Measurements from ENCODE around the gene PPP1R10.

PPP1R10 gene

DNA sequence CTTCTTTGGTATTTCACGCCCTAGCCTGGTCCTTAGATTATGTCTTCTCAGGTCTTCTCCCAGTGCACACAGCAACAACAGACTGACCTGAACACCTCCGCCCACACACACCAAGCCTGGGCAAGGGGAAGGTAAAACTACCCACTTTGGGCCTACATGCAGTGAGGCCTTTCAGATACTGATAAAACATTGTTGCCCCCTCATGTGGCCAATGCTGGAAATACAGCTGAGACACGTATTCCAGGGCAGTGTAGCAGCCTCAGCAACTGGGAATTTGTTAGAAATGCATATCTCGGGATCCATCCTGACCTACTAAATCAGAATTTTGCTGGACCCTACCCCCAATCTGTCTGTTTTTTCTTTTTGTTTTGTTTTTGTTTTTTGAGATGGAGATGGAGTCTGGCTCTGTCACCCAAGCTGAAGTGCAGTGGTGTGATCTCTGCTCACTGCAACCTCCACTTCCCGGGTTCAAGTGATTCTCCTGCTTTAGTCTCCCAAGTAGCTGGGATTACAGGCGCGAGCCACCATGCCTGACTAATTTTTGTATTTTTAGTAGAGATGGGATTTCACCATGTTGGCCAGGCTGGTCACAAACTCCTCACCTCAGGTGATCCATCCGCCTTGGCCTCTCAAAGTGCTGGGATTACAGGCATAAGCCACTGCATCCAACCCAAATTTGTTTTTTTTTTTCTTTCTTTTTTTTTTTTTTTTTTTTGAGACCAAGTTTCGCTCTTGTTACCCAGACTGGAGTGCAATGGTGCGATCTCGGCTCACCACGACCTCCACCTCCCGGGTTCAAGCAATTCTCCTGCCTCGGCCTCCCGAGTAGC, 19.5 kb downstream of the PPP1R10 start:
- DNase-seq = peak; percentile 52

DNA sequence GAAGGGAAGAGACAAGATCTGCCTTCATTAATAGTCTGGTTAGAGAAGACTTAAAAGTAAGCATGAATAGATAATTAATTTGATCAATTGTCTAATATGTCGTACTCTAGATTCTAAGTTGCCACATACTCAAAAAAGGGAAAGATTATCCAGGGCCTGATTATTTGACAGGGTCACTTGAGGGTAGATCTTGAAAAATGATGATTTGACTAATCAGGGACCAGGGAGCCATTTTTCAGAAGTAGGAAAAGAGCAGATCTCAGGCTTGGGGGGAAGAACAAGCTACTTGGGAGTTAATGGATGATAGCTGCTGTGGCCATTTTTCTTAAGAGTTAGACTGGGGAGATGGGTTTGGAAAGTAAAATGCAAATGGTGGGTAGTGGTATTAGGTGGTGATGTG, 24.8 kb downstream of the PPP1R10 start:
- no peak for DNase-seq

DNA sequence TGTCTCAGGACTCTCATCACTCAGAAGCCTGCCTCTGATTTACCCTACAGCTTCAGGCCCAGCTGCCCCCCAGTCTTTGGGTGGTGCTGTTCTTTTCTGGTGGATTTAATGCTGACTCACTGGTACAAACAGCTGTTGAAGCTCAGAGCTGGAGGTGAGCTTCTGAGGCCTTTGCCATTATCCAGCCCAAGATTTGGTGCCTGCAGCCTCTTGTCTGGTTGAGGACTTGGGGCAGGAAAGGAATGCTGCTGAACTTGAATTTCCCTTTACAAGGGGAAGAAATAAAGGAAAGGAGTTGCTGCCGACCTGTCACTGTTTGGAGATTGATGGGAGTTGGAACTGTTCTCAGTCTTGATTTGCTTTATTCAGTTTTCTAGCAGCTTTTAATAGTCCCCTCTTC, 26.0 kb downstream of the PPP1R10 start:
- no peak for DNase-seq

DNA sequence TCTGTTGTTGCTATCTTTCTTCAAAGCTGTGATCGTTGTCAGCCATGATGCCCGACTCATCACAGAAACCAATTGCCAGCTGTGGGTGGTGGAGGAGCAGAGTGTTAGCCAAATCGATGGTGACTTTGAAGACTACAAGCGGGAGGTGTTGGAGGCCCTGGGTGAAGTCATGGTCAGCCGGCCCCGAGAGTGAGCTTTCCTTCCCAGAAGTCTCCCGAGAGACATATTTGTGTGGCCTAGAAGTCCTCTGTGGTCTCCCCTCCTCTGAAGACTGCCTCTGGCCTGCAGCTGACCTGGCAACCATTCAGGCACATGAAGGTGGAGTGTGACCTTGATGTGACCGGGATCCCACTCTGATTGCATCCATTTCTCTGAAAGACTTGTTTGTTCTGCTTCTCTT, 26.5 kb downstream of the PPP1R10 start:
- DNase-seq = no peak

DNA sequence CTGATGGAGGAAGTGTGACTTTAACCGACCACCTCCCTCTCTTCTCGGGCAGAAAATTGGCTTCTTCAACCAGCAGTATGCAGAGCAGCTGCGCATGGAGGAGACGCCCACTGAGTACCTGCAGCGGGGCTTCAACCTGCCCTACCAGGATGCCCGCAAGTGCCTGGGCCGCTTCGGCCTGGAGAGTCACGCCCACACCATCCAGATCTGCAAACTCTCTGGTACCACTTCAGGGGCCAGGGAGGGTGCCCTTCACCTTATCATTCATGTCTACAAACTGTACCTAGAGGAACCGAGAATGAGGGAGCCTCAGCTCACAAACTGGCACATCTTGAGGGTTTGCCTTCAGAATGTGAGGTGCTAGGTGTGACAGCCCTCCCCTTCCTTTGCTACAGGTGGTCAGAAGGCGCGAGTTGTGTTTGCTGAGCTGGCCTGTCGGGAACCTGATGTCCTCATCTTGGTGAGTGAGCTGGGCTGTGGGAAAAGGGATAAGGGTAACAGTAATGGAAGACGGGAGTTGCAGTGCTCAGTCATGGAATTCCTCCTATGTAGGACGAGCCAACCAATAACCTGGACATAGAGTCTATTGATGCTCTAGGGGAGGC, 27.2 kb downstream of the PPP1R10 start:
- DNase-seq = no peak

DNA sequence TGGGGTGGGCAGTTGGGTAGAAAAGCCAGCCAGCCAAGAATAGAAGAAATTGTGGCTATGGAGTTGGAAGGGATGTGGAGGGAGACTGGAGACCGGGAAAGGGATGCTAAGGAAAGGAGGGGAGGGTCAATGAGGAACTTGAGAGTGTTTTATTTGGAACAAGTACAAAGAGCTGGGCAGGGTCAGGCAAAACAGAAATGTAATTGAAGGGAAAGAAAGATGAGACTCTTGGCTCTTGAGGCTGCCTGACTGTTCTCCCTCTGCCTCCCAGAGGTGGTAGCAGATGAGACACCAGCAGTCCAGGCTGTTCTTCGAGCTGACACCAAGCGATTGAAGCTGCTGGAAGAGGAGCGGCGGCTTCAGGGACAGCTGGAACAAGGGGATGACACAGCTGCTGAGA, 33.1 kb downstream of the PPP1R10 start:
- DNase-seq = no peak

DNA sequence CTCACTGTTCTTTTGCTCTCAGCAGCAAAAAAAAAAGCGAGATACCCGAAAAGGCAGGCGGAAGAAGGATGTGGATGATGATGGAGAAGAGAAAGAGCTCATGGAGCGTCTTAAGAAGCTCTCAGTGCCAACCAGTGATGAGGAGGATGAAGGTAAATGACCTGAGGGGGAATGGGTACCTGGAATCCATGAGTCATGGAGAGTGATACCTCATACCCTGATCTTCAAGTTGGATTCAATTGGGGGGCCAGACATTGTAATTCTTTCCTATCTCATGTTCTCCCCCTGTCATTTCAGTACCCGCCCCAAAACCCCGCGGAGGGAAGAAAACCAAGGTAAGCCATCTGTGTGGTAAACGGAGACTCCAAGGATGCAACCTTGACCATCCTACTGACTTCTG, 39.0 kb downstream of the PPP1R10 start:
- no peak for DNase-seq

DNA sequence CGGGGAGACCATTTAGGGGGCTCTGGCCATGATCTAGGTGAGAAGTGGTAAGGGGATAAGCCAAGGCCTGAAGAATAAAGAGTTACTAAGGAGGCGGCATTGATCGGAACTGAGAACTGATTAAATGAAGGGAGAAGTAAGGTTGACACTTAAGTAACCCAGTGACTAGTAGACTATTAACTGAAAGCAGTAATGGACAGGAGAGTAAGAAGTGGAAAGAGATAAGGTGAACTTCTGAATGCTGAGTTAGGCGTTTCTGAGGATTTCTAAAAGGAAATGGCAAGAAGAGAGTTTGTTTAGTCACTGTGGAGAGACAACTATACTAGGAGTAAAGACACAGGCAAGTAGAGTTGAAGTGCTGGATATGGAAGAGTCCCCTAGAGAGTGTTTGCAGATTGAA, 43.9 kb downstream of the PPP1R10 start:
- no peak for DNase-seq

DNA sequence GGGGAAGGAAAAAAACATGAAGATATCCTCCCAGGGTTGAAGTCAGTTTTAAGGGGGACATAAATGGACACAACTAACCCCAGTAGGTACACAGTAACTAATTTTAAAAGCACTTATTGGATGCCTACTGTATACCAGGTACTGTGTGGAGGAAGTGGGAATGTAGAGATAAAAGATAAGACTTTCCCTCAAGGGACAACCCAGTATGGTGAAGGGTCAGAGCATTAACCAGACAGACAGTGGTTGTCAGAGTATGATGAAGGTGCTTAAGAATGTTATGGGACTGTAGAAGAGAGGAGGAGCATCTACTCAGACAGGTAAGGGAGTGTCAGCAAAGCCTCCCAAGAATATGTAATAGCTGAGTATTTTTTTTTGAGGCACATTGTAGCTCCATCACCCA, 44.9 kb downstream of the PPP1R10 start:
- no peak for DNase-seq

DNA sequence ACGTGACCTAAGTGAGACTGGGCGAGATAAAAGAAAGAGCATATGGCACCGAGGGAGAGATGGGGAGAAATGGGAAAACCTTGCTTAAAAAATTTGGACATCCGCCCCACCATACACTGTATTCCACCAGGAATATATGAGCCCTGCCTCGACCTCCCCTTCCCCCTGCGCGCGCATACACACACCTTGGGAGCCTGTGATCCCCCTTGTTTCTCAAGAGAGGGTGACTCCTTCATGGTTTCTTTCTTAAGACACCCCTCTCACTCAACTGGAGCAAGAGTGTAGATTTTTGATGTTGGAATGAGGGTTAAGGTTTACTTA, 45.3 kb downstream of the PPP1R10 start:
- no peak for DNase-seq

DNA sequence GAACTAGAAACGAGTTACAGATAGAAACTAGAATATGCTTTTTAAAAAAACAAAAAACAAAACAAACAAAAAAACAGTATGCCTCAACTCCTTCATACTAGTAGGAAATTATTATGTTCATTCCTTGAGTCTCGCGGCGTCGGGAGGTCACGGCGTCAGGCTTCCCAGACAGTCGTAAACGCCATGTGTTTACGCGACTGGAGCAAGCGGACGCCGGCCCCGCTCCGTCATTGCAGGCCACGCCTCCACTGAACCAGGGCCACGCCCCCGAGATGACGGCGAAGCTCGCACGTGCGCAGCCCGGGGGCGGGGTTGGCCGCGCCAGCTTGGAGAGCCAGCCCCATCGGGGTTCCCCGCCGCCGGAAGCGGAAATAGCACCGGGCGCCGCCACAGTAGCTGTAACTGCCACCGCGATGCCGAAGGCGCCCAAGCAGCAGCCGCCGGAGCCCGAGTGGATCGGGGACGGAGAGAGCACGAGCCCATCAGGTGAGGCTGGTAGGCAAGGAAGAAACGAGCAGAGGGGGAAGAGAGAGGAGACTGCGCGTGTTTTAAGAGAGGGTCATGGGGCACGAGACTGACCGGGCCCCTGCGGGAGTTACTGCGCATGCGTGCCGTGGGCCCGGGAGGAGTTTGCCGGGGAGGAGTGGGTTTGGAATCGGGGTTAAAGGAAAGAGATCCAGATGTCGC, 45.8 kb downstream of the PPP1R10 start, which contains the start of gene ABCF1:
Gene ABCF1, plus strand, starts transcription at position 368 of the 687 bp plus-strand sequence. Its CDS starts 46 bp downstream, at position 414.
- peak; percentile 95 for DNase-seq

DNA sequence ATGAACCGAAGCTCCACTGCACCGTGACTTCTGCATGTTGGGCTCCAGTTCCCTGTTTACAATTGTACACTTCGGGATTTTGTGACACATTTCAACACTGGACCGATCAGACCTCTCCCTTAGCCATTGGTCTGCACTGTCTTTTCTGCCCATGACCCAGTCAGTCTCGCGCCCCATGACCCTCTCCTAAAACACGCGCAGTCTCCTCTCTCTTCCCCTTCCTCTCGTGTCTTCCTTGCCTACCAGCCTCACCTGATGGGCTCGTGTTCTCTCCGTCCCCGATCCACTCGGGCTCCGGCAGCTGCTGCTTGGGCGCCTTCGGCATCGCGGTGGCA, 46.3 kb downstream of the PPP1R10 start:
- no peak for DNase-seq

DNA sequence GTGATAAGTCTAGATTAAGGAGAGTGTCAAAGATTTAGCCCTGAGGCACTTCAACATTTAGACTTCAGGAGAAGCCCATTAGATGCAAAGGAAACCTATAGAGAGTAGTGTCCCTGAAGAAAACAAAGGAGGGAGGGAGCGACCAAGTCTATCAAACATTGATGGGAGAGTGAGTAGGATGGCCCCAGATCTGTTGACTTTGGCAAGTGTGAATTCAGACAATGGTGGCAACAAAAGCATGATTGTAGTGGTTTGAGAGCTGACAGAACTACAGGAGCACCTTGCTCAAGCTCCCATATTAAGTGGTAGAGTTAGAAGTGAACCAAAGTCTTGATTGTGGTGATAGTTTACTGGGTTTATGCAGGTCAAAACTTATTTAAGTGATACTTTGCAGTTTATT, 46.8 kb downstream of the PPP1R10 start:
- no peak for DNase-seq

DNA sequence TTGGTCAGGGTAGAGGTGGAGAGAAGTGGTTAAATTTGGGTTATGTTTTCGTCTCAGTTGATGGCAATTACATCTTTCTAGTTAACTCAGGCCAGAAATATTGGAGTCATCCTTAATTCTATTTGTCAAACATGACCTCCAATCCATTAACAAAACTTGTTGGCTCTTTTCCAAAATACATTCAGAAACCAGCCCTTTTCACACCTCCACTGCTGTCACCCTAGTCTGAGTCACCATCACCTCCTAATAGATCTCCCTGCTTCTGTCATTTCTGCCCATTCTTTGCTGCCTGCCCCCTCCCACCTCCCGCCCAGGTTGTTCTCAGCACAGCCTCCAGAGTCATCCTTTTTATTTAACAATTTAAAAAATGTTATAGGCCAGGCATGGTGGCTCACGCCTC, 48.8 kb downstream of the PPP1R10 start:
- DNase-seq = no peak

DNA sequence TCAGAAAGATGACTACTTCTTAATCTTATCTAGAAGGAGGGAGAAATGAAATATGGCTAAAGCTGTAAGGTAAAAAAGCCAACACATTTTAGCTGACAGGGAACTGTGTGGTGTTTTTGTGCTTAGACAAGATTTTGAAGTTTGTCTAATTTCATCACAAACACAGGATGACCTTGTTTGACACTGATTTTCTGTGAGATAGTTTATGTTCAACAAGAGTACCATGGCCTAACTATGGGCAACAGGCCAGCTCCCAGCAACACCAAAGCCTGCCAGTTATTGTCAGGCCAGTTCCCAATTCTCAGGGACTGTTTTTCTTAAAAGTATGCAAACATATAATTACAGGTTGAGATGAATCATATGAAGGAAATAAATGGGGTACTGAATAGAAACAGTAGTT, 51.3 kb downstream of the PPP1R10 start:
- no peak for DNase-seq

DNA sequence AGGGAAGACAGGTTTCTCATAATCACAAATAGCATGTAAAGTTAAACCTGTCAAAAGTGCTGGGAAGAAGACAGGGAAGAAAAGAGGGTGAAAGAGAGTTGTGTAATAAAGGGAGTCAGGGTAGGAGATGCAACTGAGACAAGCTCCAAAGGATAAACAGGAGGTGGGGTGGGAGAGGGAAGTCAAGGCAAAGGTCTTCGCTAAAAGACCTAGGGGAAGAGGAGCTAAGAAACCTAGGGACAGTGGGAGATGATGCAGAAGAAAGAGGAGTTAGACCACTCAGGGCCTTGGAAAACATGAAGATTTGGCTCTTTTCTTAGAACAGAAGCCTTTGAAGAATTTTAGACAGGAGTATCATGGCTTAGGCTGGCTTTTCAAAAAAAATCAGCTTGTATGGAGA, 52.9 kb downstream of the PPP1R10 start:
- DNase-seq = no peak

DNA sequence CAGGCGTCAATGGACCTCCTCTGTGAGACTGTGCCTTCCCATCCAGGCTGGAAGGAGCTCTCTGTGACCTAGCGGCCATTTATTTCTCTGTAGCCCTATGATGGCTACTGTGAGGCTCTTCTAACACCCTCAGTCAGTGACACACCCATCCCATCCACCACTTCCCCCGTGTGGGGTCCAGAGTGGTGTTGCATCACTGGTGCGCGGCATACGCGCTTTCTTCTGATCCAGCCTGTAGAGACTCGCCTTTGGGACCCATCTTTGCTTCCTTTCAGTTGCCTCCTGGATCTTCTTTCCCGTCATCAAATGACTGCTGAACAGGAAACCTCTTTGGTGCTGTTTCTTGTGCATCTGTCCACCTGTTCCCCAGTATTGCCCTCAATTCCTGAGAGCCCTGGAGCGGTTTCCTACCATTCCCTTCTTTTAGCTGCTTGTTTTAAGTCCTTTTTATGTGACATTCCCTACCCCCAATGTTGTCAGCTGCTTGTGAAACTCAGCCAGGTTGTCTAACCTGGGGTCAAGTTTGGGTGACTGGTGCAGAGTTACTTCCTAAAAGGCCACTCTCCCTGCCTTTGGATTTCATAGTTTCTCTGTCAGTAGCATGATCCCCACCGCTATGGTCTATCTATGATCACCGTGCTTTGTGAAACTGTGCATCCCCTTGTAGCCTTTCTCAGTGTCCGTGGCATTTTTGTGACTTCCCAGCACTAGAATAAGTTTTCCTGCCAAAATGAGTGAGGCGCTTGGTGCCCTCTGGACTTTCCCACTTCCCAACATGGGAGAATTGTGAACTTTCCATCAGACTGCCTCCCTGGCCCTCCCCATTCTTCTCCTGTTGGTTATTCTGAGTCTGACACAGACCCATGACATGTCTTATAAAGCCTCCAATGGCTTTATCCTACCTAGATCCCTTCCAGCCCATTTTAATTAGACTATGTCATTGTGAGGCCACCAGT, 54.3 kb downstream of the PPP1R10 start:
- DNase-seq = no peak

DNA sequence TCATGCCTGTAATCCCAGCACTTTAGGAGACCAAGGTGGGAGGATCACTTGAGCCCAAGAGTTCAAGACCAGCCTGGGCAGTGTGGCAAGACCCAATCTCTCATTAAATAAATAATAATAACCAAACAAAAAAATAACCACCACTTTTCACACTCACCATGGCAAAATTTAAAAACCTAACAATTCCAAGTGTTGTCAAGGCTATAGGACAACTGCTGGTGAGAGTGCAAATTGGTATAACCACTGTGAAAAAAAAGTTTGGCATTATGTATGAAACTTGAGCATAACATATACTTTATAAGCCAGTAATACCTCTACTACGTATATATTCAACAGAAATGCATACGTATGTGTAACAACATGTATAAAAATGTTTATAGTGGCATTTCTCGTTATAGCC, 56.1 kb downstream of the PPP1R10 start:
- no peak for DNase-seq

DNA sequence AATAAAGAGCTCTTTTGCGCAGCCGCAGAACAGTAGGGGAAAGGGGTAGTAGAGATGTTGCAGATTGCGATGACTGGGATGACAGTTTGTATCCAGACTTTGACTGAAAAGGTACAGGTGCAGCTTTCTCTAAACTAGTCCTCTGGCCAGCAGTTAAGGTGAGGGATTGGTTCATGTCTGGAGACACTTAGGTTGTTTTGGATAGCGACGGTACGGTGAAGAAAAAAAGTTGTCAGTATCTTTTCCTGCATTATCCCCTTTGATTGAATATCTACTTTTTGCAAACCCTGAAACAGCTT, 59.4 kb downstream of the PPP1R10 start:
- DNase-seq = no peak

DNA sequence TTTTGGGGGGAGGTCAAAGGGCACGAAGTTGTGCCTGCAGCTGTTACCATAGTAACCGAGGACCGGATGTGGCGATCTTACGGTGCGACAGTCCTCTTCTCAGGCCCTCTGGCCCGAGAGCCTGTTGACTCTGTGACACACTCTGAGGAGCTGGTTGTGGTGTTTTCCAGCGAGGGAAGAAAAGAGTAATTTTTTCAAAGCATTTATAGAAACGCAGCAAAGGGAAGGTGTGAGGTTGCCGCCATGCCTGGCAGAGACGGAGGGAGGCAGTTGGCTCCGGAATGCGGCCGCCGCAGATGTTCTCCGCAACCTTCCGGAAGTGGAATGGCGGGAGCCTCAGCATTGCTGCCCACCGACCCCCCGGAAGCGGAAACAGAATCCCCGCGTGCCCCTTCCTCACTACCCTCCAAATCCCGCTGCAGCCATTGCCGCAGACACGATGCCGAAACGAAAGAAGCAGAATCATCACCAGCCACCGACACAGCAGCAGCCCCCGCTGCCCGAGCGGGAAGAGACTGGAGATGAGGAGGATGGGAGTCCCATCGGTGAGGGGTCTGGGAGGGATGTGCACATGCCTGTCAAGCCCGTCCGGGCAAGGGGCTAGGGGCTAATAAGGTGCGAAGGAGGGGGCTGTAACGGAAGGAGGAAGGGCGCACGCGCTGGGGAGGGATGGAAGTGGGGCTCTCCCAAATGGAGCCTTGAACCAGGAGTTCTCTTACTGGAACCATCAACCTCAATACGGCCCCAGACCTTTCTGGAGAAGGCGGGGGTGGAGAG, 59.9 kb downstream of the PPP1R10 start, which contains the start of gene PRR3:
Gene PRR3, plus strand, starts transcription at position 390 of the 777 bp plus-strand sequence. Its CDS starts 50 bp downstream, at position 440.
- DNase-seq = peak; percentile 79

DNA sequence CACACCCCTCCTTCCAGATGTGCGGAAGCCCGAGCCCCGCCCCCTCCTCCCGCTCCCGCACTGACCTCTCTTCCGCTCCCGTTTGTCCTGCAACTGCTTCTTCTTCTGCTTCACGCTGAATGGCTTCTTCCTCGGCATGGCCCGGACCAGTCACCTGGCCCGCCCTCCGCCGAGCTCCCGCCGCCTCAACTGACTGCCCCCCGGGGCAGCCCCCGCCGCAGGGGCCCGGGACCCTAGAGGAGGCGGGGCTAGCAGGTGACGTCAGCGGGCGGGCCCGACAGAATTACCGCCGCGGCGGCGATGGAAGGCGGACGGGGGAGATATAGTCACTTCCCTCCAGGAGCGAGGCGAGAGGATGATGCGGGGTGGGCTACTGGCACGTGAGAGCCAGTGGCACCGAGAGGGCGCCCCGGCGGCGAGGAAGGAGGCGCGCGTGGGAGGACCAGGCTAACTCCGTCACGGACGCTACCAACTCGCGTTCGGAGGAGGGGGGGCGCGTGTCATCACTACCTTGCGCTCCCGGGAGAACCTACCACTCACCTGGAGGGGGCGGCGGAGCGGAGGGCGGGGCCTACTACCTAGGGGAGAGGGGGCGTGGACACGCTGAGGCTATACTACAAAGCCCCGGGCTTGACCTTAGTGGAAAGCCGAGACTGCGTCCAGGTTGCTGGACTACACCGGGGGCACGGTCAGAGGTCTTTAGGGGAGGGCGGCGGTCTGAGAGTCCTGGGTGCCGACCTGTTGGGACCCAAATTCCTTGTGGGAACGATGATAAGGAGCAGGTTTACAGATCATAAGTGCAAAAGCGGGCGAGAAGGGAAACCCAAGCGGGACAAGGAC, 60.8 kb downstream of the PPP1R10 start, which contains the start of gene GNL1:
Gene GNL1, minus strand, starts transcription at position 424 of the 840 bp plus-strand sequence. Its CDS starts 286 bp downstream, at position 138.
- DNase-seq = peak; percentile 83

DNA sequence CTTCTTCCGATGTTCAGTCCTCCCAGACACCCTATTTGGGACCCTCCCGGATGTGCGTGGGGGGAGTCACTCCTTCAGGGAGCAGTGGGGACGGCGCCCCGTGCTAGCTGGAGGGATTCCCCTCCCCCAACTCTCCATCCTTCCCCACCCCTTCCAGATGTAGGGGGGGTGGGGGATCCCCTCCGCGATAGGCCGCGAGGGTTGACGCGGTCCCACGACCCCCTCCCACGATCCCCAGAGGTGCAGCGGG, 61.3 kb downstream of the PPP1R10 start:
- no peak for DNase-seq

Measured in GDM1 (cell line).